T47D (cell line): ENCODE results near the gene UBE3D.

Experiments used
- DNase-seq, 2 experiments: peaks; one replicate each; pipeline versions ENCODE4 v3.0.0 to v3.0.0-alpha.2; 2011 to 2012; ENCODE audit warnings: low read depth in 1 of 2, low spot score in 1 of 2
- JUND ChIP-seq: IDR thresholded peaks from 2 replicates; pipeline ENCODE4 v1.6.1; 2012; ENCODE audit warnings: low read depth
- in situ Hi-C: cut with HindIII; loops from 2 replicates; pipeline ENCODE4 v1.10.0; 2016; ENCODE audit warnings: low sequenced_read_pairs, low pct_unique_long_range_greater_than_20kb

Gene UBE3D

GRCh38 chr6:83071707-83072106, 6.1 kb upstream of the UBE3D start:
- in situ Hi-C loops, result no loop called here
- TF ChIP-seq JUND, result no peak
- DNase-seq, result no peak

DNA sequence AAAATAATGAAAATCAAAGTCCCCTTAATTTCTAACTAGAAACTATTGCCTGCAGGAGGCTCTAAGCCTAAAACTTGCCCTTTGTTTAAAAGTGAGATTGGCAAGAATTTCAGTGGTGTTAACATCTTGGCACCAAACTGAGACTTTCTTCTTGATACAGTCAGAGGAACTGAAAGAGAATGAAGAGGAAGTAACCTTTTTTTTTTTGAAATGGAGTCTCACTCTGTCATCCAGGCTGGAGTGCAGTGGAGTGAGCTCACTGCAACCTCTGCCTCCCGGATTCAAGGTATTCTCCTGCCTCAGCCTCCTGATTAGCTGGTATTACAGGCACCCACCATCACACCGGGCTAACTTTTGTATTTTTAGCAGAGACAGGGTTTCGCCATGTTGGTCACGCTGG, 5.4 kb upstream of the UBE3D start:
- in situ Hi-C loops, result no loop called here
- no peak for DNase-seq
- no peak for TF ChIP-seq JUND

GRCh38 chr6:83069633-83070032, 4.0 kb upstream of the UBE3D start:
- no peak for TF ChIP-seq JUND
- DNase-seq, result no peak
- in situ Hi-C loops, result no loop called here

DNA sequence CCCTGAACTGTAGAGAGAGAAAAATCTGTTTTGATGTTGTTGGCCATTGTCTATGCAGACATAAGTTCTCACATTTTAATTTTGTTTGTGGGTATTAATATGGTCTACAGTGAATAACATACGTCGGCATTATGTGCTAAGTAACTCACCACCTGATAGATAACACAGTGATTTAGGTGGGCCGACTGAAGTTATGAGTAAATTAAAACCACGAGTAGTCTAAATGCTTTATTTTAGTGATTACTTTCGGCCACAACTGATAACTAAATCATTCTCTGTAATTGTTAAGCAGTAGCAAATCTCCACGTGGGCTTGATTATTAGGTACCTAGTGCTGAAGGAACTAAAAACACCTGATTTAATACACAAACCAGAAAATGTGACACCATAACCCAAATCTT, 3.0 kb upstream of the UBE3D start:
- in situ Hi-C loops, result no loop called here

GRCh38 chr6:83067448-83068439, 2.1 kb upstream of the UBE3D start, which contains the start of gene DOP1A:
Gene DOP1A, plus strand, starts transcription at chr6:83067671. Its CDS starts 29,307 bp downstream, at chr6:83096978.
- DNase-seq, result peak; percentile 64 to 92
- in situ Hi-C loops, result no loop called here
- no peak for TF ChIP-seq JUND

More for the DNA sequence above, 3.0 kb upstream of the UBE3D start:
- TF ChIP-seq JUND, result no peak
- no peak for DNase-seq

- in situ Hi-C loops, result no loop called here
- no peak for TF ChIP-seq JUND
Measured at GRCh38 chr6:83062225-83062624, 3.4 kb downstream of the UBE3D start.

GRCh38 chr6:83061190-83061589, 4.5 kb downstream of the UBE3D start:
- no peak for DNase-seq
- no peak for TF ChIP-seq JUND
- in situ Hi-C loops, result no loop called here

More at GRCh38 chr6:83062225-83062624, 3.4 kb downstream of the UBE3D start:
- no peak for DNase-seq

DNA sequence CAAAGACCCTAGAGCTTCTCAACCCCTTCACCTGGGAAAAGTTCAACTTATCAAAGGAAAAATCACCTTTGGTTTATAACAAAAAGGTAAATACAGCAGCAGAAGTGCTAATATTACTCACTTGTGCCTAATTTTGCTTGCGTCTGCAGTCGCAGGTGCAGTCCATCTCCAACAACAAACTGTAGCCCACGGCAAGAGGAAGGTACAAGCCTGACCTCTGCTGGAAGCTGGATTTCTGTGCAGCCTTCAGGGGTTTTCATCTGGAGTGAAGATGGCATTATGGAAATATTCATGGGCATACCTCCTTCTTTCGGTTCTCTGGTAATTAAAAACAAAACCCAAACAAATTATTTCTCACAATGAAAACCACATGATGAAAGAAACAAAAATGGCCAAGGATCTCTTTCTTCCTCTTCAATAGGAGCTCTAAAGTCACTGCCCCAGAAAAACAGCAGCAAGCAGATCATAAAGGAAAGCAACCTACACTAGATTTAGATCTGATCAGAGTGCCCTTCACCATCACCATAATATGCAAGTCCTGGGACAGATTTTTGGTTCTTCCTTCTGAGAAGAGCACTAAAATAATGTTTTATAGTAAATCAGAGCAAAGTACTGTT, 7.8 kb downstream of the UBE3D start:
- TF ChIP-seq JUND, result no peak
- peak; percentile 9 to 71 for DNase-seq
- in situ Hi-C loops, result no loop called here

- in situ Hi-C loops, result no loop called here
- peak; percentile 8 to 57 for DNase-seq
Measured at GRCh38 chr6:83055366-83055964, 10.2 kb downstream of the UBE3D start.

DNA sequence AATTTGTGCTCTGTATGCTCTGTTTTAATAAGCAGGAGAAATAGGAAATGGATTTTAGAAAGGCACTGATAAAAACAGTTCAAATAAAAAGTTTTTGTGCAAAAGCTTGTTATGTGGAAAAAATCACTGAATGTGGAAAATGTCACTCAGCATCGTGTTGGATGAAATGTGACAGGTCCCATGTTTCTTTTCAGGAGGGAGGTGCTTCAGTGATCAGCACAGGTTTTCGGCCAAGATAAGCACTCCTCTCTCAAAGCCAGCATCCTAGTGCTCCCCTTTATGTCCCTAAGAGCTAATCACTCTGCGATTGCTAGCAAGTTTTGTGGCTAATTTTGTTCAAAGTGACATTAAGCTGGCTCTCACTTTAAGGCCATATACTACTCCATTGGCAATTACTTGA, 12.0 kb downstream of the UBE3D start:
- TF ChIP-seq JUND, result no peak
- in situ Hi-C loops, result no loop called here
- no peak for DNase-seq

More at GRCh38 chr6:83055366-83055964, 10.2 kb downstream of the UBE3D start:
- TF ChIP-seq JUND, result no peak

DNA sequence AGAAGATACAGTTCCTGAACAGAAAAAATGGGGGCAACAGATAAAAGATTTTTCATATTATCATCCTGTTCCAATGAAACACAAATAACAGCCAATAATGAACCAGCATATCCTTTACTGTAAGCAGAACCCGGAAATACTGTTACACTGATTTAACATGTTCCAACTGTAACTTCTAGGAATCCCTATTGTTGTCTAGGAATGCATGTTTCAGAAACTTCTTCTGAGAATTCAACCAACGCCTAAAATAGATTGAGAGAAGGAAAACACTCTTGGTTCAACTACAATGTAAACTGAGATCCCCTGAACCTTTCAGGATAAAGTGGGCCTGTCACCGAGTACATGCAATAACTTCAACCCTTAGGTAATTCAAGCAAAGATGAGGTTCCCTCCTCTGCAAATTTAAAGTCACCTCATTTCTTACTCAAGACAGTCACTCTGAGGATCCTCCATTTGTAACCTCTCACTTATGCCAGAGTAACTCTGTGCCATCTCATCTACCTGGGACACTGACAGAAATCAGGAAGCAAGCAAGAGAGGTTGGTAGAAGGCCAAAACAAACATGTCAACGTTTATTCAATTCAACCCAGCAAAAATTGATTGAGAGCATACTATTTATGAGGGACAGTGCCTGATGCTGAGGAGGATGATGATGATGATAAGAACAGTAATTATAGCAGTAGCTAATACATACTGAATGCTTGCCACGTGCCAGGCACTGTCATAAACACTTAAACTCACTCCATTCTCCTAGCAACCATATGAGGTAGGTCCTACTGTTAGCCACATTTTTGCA, 14.1 kb downstream of the UBE3D start:
- in situ Hi-C loops, result no loop called here
- TF ChIP-seq JUND, result no peak
- peak in 1 of 2 experiments; percentile 57 for DNase-seq
